ENCODE data around the gene SETD6.

Gene SETD6

DNA sequence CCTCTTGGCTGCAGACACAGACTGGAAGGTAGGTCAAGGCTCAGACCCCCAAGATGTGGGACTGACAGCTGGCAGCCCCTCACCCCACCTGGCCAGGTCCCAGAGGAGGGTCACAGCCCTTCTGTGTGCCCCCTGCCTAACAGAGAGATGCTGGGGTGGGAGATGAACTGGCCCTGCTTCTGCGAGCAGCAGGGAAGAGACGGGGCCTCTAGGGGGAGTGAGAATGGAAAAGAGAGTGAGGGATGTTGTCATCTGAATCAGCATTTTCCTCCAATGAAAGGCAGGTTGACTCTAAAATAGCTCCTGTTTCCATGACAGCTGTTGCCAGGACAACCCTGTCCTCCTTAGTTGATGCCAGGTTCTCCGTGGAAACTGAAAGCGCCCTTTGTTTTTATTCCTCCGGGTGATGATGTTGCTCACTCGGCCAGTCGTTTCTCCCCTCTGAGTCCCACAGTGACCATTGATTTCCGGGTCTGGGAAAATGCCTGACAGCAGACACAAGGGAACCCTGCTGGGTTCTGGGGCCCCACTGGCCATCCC lies 20.3 kb upstream of the SETD6 start:
- peak; percentile 99 for DNase-seq

DNA sequence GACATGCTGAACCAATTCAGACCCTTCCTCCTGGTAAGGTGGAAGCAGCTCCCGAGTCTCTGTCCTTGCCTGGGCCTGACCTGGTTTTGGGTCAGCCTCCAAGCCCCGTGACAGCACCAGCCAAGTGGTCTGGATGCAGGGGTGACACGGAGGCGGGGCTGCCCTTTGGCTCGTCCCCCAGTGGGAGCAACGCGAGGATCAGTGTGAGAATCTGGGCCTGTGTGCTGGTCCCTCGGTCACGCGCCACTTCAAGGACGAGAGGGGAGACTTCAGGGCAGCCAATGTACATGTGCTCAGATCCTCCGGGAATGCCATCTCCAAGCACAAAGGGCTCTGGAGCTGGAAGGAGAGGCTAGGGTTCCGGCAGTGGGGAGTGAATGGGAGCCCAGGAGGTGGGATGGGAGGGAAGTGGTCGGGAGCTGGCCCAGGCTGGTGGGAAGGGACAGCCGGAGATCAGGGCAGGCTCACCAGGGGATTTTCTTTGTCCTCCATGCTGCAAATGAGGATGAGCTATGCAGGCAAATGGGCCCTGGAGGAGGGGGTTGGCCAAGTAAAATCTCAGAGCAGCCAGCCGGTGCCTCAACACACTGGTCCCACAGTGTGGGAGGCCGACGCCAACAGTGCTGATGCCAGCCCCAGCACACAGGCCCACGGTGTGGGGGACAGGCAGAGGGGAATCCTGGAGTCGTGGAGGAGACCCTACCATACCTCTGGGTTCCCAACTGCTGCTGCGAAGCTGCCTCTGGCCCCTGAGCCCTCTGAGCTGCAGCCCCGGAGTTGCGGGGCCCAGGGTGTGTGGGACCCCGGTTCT lies 19.6 kb upstream of the SETD6 start:
- DNase-seq, result no peak

DNA sequence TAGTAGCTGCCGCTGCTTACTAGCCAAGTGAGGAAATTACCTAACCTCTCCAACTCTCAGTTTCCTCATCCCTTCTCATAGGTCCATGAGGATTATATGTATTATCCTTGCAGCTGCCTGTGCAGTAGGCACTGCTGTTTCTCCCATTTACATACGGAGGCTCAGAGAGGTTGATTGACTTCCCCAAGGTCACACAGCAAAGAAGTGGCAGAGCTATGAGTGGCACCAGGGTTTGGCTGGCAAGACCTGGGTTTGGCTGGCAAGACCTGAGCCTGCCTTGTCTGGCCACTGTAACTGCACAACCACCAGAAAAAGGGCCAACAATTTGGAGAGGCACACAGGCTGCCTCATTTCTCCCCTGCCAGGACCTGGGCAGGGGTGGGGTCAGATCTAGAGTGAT lies 17.8 kb upstream of the SETD6 start:
- DNase-seq, result no peak

DNA sequence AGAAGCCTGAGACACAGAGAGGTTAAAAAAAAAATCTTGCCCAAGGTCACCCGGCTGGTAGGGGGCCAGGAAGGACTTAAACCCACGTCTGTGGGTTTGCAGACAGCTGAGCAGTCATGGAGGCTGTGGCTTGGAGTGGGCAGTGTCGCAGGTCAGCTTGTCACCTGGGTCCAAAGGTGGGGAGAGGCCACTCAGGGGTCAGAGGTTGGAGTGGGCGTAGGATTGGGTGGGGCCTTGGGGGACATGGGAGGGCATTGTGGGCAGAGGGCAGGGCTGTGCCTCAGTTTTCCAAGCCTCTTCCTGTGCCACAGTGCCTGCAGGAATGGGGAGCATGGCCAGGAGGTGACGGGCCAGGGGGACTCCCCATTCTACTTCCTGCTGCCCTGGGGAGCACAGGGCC lies 17.4 kb upstream of the SETD6 start:
- DNase-seq, result no peak

DNA sequence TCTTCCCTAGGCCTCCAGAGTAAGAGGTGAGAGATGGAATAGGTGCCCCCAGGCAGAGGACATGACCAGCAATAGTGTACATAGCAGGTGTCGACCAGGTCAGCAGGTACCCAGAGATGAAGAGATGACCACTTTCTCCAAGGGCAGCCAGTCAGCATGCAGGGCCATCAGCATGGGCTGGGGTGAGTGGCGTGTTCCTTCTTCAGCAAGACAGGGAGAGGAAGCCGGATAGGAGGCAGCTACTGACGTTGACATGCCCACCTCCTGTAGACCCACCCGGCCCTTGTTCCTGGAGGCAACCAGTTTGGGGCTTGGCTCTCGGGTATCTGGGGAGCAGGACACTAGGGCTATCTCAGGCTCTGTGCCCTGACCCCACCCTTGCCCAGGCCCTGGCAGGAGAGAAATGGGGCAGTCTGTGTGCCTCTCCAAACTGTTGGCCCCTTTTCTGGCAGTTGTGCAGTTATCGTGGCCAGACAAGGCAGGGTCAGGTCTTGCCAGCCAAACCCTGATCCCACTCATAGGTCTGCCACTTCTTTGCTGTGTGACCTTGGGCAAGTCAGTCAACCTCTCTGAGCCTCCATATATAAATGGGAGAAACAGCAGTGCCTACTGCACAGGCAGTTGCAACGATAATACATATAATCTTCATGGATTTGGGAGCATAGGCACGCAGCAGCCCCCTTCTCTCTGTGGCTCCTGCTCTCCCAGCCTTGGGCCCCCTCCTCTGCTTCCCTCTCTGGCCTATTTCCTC lies 16.8 kb upstream of the SETD6 start:
- DNase-seq, result no peak

DNA sequence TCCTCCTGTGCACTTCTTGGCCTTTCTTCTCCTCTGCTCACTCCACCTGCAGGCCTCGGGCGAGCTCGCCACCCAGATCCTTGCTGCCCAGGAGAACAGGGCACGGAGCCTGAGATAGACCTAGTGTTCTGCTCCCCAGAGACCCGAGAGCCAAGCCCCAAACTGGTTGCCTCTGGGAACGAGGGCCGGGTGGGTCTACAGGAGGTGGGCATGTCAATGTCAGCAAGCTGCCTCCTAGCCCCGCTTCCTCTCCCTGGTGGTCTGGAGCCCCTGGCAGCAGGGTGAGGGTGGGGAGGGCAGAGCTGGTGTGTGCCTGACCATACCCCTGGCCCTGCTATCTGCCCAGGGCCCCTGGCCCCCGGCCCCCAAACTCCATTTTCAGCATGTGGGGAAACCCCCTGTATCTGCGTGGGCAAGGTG lies 16.2 kb upstream of the SETD6 start:
- DNase-seq, result no peak

DNA sequence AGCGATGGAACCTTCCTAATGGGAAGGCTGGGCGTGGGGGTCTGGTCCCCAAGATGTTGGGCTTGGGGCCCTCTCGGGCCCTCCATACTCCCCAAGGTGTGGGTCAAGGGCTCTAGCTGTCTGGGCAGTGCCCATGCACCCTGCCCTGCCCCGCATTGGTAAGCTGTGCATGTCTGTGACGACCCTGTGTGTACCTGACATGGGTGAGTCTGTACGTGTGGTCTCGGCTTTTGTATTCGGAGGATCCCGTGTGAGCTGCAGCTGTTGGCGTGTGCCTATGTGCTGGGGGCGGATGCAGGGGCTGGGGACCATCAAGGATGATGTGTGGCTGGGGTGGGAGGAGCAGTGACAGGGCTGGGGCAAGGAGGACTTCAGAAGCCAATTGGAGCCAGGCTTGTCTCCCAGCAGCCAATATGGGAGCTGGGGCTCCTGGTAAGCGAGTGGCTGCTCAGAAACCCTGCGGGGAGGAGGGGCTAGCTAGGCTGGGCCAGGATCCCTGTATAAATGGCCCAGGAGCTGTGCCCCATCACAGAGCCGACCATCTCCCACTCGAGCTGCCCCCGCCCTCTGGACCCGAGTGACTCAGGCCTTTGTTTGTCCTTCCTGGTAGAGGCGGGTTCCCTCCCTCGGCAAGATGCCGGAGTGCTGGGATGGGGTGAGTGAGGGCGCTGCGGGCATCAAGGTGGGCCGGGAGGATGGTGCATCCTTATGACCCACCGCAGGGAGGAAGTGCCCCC lies 15.5 kb upstream of the SETD6 start, which contains the start of gene NDRG4:
Gene NDRG4, plus strand, starts transcription at position 529 of the 737 bp plus-strand sequence. Its CDS starts 106 bp downstream, at position 635.
- DNase-seq, result peak; percentile 91

DNA sequence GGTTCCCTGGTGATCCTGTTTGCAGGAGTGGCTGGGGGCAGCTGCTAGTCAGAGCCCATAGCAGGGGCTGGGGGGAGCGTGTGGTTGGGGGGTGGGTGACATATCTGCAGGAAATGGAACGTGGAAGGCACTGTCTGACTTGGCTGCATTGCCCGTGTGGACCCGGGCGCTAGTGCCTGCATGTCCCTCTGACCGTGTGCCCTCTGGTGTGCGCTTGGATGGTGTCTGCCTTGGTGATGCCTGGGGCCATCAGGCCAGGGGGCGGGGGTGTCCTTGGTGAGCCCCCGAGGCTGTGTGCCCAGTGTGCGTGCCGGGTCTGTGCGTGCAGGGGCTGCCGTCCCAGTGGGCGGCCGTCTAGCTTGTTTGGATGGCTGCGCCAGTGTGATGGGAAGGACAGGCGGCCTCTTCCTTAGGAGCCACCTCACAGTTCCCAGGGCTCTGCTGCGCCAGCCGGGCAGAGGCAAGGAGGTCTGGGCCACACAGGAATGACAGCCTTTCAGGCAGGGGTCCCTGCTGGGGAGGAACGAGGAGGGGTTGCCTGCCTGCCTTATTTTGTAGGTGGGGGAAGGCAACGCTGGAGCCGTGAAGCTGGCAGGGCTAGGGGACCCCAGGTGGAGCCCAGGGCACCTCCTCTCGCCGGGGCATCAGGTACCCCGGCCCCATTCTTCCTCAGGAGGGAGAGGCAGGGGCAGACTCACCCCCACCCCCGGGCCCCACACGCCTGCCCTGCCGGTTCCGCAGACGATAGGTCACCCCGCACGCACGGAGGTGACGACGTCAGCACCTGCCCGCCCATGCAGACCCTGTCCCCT lies 14.7 kb upstream of the SETD6 start:
- peak; percentile 47 for DNase-seq

DNA sequence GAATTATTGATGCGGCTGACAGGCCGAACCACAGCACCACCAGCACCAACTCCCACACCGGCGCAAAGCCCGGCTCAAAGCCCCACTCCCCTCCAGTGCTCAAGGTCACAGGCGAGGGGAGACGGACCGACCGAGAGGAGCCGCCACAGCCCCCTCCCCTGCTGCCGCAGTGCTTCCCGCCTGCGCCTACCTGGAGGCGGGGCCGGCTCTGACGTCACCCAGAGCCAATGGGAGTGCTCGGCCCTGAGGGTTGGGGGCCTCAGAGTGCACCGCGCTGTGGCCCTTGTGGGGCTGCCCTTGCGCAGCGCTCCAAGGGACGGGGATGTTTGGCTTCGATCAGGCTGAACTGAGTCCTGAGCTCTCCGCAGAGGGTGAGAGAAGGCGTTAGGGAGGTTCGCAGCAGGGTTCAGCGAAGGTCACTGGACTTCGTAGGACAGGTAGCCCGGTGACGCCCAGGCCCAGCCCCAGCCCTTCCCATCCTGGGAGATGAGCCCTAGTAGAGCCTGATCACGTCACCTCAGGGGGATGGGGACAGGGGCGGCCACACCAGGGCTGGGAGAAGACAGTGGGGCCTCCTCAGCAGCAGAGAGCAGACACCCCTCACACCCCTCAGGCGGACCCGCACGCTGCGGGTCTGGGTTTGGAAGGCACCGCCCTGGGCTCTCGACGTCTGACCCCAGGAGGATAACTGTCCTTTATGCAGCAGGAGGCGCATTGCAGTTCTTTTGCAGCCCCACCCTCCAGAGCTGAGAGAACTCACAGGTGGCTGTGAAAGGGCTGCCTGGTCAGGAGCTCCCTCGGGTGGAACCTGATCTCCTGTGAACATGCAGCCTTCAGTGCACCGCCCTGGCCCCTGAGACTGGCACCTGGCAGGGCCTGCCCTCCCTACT lies 13.8 kb upstream of the SETD6 start:
- peak; percentile 47 for DNase-seq

DNA sequence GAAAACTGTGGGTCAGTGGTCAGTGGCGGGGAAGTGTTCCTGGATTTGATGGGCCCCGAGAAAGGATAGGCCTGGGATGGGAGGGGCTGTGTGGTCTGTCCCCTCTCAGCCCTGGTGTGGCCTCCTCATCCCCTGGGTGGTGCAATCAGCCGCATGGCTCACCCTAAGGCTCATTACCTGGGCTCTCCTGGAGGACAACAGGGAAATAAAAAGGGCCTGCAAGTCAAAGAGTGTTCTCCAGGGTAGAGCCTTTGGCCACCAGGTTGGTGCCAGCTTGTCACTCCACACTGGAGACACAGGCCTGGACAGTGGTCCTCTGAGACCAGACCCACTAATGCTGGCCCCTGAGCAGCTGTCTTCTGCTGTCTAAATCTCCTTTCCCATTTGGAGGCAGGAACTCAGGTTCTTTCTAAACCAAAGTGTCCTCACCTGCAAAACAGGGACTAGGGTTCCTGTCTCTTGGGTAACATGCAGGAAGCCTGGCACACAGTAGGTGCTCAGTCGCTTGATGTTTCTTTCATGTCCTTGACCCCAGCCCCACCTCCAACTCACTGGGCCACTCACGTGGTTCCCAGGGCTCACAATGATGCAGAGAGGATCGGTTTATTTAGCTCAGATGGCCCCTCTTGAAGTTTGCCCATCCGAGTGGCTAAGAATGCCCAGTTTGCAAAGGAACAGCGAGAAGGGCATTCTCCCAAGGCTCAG lies 12.9 kb upstream of the SETD6 start:
- DNase-seq, result no peak

DNA sequence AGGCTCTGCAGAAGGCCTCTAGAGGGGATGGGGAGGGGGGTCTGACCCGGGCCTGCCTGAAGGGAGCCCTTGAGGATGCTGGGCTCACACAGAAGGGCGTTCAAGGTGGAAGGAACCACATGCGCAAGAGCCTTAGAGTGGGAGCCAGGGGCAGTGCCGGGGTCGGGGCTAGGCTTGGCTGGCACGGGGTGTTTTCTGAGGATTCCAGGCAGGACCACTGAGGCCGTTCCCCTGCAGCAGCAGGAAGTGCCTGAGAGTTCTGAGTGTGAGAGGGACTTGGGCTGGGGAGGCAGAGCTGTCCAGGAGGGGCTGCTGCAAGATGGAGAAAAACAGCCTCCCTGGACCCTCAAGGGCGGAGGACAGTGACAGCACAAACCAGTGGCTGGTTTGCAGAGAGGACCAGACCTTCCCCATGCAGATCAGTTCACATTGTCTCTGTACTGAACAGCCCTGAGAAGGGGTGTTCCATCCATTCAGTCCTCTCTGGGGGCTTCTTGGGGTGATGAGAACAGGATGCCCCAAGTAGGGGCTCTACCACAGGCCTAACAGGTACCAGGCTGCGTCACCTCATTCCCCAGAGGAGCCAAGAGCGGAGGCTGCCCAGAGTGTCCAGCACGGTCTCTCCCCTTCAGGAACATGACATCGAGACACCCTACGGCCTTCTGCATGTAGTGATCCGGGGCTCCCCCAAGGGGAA lies 12.0 kb upstream of the SETD6 start:
- no peak for DNase-seq

DNA sequence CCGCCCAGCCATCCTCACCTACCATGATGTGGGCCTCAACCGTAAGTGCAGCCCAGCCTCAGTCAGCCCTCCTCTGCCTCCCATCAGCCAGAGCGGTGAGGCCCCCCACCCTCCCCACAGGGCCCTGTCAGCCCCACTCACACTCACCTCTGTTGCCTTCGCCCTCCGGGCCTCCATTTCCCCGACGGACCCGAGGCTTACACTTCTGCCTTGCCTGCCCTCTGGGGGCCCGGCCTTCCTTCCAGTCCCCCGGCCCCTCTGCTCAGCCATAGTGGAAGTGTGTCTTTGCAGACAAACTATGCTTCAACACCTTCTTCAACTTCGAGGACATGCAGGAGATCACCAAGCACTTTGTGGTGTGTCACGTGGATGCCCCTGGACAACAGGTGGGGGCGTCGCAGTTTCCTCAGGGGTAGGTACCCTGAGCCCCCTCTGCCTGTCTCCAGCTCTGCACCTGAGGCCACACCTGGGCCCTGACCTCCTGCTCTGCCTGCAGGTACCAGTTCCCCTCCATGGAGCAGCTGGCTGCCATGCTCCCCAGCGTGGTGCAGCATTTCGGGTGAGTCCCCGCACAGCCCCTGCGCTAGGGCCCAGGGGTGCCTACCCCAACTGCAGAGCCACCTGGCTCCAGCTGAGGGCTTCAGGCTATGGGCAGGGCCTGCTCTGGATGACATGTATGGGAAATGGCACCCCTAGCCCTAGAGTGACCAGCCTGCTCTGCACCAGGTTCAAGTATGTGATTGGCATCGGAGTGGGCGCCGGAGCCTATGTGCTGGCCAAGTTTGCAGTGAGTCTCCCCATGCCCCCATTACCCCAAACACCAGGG lies 11.2 kb upstream of the SETD6 start:
- DNase-seq, result no peak

DNA sequence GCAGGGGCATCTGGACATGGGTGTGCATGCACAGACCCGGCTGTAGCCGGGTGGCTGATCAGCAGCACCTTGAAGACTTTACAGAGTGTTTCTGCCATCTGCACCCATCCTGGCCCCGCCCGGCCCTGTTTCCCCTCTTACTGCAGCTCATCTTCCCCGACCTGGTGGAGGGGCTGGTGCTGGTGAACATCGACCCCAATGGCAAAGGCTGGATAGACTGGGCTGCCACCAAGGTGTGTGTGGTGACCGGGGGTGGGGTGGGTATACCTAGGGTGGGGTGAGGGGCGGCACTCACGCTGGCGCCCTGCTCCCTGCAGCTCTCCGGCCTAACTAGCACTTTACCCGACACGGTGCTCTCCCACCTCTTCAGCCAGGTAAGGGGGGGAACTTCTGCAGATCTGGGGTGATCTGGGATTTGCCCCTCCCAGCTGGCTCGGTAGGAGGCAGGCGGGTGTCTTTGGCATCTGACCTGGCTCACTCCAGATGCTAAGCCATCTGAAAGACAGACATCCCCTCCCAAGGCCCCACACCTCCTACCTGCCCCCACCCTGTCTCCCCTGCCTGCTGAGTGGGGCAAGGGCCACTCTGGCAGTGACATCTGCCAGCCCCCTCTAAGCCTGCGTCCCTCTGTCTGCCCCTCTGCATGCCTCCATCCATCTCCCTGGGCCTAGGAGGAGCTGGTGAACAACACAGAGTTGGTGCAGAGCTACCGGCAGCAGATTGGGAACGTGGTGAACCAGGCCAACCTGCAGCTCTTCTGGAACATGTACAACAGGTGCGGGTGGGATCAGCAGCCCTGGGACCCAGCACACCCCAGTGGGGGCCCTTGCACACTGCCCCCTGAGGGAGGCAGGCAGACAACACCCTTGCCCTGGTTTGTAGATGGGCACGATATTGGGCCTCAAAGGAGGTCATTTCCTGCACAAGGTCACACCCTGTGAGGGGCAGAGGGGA lies 8.8 kb upstream of the SETD6 start:
- no peak for DNase-seq

DNA sequence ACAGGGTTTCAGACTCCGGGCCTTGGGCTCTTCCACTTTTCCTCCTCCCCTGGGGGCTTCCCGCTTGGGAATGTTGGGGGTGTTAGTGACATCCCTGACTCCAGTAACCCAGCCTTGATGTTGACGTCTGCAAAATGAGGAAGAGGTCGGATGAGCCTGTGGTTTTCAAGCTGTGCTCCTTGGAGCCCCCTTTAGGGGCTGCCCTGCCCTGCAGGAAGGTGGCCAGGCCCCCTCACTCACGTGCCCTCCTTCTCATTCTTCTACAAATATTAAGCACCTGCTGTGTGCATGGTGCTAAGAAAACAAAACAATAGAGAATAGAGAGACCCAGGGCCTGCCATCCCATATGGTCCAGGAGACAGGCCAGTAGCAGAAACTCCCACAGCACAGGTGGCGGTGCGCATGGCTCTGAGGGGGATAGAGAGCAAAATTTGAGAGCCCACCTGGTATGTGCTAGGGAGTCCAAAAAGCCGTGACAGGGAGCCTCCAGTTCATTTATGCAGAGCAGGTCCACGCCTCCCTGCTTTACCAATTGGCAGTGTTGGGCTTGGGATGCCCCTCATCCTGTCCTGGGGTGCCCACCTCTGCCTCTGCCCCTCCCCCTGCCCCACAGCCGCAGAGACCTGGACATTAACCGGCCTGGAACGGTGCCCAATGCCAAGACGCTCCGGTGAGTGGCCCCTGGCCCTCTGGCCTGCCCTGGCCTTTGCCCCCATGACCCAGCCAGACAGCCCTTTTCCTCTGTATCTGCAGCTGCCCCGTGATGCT lies 7.9 kb upstream of the SETD6 start:
- no peak for DNase-seq

DNA sequence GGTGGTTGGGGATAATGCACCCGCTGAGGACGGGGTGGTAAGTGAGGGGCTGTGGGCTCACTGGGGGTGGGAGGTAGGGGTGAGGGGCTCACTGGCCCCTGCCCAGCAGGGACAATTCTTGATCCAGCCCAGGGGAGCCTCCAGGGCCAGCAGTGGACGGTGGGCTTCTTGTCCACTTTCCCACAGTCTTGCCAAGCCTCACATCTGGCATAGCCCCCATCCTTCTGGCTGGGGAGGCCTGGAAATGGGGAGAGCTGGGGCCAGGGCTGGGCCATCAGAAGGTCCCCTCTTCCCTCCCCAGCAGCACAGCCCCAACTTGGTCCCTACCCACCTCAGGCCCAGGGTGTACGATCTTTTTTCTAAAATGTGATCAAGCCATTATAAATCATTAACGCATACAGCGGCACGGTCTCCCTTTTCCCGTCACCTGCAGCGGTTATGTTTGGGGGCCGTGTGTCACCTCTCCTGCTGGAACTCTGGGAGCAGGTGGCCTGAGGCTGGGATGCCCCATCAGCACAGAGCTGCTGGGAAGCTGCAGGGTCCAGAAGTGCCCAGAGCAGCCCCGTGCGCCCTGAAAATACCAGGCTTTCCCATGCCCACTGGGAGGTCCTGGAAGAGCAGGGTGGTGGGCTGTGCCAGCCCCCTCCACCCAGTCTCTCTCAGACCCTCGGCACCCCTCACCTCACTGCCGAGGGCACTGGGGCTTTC lies 7.2 kb upstream of the SETD6 start:
- DNase-seq, result no peak

DNA sequence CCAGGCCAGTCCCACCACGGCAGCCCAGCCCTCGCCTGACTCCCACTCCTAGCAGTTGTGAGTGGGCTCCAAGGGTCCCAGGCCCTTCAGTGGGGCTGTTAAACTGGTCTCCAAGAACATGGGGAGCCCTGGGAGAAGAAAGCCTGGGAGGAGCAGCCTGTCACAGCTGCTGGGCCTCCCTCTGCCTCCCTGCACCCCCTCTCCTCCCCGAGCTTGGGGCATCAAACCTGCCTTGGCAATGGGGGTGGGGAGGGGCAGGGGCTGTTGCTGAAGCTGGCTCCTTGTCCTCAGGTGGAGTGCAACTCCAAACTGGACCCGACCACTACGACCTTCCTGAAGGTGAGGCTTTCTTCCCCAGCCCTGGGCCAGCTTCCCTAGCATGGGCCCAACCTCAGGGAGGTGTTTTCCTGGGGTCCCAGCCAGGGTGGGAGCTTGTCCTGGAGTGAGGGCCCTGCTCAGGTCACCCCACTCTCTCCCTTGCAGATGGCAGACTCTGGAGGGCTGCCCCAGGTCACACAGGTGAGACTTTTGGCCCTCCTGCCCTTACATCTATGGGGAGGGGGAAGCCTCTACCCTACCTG lies 6.6 kb upstream of the SETD6 start:
- no peak for DNase-seq

Measured in COR-L47 (cell line).